ENCODE measurements around the gene PDIA3.
"Not testable (repeated sequence)": the region's sequence is repeated elsewhere in the genome, so short reads cannot be mapped to it uniquely, and the experiment has no call there.

Gene PDIA3

DNA sequence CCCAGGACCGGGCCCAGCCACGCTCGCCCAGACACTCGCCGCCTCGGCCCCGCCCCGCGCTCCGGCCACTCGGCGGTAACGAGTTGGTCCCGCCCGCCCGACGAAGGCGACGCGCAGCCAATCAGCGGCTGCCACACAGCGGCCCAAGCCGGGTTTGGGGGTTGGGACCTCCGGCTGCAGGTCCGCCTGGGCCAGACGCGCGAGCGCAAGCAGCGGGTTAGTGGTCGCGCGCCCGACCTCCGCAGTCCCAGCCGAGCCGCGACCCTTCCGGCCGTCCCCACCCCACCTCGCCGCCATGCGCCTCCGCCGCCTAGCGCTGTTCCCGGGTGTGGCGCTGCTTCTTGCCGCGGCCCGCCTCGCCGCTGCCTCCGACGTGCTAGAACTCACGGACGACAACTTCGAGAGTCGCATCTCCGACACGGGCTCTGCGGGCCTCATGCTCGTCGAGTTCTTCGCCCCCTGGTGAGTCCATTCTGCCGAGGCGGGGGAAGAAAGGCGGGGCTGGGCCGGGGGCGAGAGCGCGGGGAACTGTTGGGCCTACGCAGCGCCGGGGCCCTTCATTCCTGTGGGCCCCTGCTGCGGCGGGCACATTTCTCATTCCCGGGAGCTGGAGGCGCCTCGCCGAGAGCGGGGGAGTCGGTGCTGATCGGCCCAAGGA lies at the start of gene PDIA3:
Gene PDIA3, plus strand, starts transcription at position 194 of the 658 bp plus-strand sequence. Its CDS starts 102 bp downstream, at position 296.
- peak; percentile 91 for DNase-seq (ENCODE audit: low spot score)

DNA sequence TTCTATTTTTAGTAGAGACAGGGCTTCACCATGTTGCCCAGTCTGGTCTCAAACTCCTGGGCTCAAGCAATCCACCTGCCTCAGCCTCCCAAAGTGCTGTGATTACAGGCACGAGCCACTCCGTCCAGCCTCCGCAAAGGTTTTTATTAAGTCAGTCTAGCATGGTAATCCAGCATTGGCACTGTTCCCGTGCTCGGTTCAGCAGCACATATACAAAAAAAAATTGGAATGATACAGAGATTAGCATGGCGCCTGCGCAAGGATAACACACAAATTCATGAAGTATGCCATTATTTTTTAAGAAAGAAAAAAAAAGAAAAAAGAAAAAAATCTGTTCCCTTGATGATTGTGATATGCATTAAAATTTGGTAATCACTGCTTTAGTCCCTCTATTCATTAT lies 44.1 kb upstream of the PDIA3 start:
- no peak for DNase-seq (ENCODE audit: low spot score)

DNA sequence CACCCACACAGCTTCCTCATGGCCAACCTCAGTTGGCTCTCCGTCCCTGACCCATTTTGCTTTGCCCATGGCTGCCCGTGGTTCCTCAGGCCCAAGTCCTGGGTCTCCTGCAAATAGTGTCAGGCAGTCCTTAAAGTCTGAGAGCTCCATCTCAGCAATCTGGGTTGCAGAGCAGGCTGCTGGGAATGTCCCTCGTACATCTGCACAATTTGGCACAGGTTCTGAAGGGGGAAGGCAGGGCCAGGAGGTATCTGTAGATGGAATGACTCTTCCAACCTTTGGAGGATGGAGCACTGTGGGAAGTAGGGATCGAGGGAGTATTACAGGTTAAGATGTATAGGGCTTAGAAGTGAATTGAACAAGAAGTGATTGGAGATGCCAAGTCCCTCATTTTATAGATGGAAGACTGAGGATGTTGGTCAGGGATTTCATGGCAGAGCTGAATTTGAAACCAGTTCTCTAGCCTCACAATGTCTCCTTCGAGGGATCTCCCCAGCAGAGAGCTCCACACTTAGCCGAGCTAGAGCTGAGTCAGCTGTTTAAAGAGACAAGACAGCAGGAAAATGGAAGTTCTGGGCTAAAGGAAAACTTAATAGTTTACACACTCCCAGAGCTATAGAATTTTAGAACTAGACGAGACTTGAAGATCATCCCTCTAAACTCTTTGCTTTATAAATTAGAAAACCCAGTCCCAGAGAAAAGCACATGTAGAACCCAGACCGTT lies 43.4 kb upstream of the PDIA3 start:
- DNase-seq (ENCODE audit: low spot score): peak; percentile 3

DNA sequence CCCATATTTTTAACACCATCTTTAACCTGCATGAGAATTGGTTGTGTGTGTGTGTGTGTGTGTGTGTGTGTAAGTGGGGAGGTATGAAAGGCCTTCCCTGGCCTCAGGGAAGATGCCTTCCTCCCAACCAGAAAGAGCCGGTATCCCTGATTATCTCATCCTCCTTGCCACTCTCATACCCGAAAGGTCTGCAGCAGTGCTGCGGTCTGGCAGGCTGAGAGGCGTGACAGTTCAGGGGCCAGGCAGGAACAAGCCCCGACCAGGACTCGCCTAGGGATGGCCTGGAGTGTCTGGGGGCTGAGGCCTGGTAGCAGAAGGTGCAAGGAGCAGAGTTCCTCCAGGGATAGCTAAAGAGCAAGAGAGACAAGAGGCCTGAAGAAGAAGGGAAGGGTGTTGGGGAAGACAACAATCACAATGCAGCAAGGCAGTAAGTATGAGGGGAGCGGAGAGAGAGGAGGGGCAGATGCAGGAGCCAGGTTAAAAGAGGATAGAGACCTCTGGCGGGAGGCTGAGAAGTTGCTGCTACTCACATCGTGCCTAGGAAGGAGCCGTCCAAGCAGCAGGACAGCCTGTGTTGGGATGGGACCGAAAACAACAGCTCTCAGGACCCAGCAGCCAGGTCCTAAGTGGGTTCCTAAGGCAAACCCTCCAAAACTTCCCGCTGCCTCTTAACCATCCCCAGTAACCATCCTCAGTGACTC lies 35.7 kb upstream of the PDIA3 start:
- not testable (repeated sequence) for DNase-seq (ENCODE audit: low spot score)

DNA sequence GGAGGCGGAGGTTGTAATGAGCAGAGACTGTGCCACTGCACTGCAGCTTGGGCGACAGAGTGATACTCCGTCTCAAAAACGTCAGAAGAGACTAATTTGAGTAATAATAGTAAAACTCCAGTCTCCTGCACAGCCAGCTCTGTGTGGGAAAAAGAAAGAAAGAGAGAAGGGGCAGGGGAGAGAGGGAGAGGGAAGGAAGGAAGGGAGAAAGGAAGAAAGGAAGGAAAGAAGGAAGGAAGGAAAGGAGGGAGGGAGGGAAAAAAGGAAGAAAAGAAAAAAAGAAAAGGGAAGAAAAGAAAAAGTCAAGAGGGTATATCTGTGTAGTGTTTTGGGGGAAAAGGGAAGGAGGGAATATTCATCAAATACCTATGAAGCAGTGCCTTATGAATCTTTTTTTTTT lies 23.1 kb upstream of the PDIA3 start:
- no peak for DNase-seq (ENCODE audit: low spot score)

DNA sequence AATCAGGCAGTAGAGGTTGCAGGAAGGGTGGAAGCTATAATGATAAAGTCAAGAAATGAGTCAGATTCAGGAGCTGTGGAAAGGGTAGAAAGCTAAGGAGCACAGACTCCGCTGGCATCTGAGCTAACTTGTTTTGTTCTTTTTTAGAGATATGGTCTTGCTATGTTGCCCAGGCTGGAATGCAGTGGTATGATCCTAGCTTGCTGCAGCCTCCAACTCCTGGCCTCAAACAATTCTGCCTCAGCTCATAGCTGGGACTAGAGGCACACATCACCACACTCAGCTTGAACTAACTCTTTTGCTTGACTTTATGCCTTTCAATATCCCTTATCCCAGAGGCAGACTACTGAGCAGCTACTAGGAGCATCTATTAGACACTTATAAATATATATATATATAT lies 19.9 kb upstream of the PDIA3 start:
- not testable (repeated sequence) for DNase-seq (ENCODE audit: low spot score)

DNA sequence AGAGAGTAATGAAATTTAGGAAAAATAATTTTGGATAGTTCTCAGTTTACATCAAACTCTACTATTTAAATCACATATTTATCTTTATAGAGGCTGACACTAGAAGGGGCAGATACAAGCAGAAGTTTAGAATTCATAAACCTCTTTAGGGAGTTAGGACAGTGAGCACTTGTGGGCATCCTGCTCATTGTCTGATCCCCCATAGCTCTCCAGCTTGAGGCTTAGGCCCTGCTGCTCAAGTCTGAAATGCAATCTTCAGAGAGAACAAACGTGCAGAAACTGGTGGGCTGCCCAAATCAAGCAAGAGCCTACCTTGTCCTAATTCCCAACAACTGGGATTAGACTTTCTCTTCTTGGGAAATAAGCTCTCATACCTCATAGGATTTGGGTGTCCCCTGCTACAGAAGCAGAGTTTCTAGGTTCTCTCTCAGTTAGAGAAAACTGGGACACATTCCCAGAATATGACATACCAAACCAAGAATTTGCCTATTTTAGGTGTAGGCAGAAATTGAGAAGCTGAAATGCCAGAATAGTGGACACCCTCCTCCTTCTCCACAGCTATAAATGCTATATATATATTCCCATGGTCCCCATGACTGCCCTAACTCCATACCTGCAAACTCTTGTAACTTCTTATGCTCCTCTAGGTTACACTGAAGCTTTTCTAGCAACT lies 18.0 kb upstream of the PDIA3 start:
- DNase-seq (ENCODE audit: low spot score): not testable (repeated sequence)

DNA sequence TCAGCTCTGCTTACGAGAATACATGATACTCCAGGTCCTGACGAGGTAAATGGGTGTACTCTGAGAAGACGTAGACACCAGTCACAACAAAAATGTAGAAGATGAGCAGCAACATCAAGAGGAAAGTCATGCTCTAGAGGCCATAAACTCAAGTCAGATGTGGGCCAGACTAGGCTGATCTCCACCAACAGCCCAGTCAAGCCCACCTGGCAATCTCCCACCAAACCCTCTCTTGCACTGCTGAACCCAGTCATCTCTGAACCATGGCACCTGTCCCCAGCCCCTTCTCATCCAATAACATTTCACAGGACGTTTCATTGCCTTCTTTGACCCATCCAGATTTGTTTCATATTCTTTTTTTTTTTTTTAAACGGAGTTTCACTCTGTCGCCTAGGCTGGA lies 10.8 kb upstream of the PDIA3 start:
- DNase-seq (ENCODE audit: low spot score): no peak

DNA sequence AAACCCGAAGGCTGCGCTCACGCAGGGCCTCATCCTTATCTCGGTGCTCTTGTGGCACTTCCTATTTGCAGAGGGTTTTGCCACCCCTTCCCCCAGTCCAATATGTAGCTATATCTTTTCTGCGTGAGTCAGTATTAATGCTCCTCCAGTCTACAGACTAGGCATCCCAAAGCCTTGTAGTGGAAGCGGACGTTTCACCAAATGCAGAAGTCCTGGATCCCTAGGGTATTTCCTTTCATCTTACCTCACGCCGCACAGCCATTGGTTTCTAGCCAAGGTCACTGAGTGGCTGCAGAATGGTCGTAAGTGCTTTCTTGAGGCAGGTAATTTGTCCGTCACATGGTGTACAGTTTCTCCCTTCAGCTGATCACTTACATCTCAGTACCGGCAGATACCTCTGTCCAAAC lies 668 bp downstream of the PDIA3 start:
- DNase-seq (ENCODE audit: low spot score): not testable (repeated sequence)

DNA sequence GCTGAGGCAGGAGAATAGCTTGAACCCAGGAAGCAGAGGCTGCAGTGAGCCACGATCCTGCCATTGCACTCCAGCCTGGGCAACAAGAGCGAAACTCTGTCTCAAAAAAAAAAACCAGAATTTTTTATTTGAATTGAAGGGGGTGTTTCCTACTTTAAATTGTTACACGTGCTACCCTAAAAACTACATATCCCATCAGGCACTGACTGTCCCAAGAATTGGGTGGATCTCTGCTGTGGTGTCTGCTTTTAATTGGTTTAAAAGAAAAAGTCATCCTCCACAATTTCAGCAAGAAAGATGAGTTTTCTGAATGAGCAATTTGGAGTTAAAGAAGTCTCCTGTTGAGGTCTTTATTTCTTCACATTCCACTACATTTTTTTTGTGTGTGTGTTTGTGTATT lies 2.1 kb downstream of the PDIA3 start:
- DNase-seq (ENCODE audit: low spot score): no peak

DNA sequence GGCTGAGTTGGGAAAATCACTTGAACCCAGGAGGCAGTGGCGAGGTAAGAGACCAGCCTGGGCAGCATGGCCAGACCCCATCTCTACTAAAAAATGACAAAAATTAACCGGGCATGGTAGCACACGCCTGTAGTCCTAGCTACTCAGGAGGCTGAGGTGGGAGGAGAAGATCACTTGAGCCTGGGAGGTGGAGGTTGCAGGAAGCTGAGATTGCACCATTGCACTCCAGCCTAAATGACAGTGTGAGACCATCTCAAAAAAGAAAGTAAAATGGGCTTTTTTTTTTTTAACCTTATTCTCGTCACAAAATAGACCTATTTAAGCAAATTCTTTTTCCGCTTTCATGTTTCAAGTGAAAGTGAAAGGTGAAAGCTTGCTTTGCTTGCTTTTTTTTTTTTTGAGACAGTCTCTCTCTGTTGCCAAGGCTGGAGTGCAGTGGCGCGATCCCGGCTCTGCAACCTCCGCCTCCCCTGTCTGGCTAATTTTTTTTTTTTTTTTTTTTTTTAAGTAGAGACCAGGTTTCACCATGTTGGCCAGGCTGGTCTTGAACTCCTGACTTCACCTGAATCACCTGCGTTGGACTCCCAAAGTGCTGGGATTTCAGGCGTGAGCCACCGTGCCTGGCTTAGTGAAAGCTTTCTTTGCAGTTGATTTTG lies 3.6 kb downstream of the PDIA3 start:
- peak; percentile 37 for DNase-seq (ENCODE audit: low spot score)

DNA sequence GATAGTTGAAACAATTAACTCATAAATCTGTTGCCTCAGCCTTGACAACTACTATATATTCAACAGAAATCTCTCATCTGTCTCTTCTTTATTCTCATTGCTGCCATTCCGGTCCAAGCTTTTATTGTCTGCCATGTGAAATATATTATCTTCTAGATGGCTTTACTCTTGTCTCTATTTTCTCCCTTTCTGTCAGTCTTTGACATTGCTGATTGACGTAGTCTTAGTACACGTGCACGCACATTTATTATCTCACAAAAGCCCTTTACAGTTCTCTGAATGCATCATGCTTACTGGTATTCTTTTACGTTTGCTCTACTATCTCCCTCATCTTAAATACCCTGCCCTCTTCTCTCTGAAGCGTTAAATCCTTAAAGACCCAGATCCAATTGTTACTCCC lies 5.6 kb downstream of the PDIA3 start:
- no peak for DNase-seq (ENCODE audit: low spot score)

DNA sequence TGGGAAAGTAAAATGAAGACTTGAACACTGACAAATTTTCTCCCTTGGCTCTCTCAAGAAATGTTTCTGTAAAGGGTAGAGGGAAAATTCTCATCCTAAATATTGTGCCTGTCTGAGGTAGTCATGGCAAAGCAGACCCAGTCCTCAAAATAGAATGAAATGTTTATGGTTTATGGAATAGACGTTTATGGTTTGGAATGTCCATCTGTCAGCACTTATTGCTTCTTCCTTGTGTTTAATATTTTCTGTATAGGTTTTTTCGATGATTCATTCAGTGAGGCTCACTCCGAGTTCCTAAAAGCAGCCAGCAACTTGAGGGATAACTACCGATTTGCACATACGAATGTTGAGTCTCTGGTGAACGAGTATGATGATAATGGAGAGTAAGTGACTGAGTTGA lies 16.6 kb downstream of the PDIA3 start:
- DNase-seq (ENCODE audit: low spot score): no peak

DNA sequence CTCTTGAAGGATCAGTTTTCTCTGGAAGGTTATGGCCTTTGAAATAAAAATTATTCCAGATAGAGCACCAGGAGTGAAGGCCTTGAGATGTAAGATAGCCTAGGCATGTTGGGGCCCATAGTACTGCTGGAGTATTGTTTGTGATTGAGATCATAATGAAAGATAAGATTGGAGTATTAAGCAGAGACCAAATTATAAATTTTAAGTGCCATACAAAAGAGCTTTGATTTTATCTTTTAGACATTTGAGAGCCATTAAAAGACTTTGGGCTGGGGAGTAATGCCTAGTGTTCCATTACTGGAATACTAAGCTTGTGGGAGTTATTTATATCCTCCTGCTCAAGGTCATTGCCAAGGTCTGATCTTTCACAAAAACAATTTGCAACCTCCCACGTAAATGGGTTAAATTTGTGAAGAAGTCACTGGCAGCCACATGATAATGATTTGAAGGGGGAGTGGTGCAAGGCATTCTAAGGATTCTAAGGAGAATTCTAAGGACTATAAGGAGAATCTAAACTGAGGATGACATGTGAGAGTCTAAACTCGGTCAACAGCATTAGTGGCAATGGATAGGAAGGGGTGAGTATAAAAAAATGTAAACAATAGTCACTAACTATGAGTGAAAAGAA lies 17.7 kb downstream of the PDIA3 start:
- no peak for DNase-seq (ENCODE audit: low spot score)

DNA sequence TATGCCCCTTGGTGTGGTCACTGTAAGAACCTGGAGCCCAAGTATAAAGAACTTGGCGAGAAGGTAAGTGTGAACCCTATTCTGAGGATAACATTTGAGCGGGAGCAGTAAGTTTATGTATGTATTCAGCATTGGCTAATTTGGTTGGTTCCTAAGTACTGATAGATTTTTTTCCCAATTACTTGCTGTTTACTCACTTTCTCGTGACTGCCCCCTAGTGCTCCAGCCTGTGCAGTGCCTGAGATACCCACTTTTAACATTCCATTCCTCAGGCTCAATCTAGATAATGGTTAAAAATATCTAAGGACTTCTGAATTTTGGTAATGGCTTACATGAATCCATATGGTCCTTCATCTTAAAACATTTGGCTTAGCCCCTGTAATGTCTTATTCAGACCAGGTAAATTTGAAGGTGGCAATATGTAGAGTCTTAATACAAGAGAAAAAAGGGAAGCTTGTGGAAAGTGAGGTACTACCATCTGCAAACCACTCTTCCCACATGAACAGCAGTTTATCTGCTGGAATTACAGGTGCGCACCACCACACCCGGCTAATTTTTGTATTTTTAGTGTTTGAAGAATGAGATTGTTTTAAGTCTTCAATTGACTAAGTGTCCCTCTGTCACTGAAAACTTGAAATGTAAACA lies 23.5 kb downstream of the PDIA3 start:
- peak; percentile 54 for DNase-seq (ENCODE audit: low spot score)

DNA sequence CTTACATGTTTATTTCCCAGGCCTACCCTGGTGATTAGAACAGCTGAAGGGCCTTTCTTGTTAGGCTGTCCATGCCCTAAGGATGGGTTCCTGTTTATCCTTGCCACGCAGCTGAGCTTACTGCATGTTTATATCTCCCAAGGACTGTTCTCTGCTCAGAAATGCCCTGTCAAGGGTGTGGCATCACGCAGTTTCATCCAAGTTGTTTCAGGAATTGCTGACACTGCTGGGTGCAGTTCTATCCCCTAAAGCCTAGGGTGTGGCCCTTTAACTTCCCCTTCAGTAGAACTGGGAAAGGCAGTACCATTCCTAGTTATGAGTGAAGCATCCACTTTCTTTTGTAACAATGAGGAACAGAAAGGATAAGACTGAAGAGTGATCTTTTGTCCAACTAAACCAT lies 25.6 kb downstream of the PDIA3 start:
- DNase-seq (ENCODE audit: low spot score): no peak

DNA sequence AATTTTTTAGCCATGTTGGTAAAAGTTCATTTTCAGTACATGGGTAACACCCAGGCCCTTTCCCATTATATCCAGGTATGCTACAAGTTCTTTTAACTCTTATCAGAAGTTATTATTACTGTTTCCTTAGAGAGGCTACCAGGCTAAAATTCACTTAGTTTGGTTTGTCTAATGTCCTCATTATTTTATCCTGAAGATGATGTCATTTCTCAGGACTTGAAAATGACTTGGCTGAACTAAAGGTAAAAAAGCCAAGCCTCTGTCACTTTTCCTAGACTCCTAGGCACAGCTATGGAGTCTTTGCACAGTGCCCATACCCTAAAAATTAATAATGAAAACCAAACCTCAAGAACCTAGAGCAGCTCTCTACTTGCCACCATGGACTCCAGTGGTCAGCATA lies 26.4 kb downstream of the PDIA3 start:
- DNase-seq (ENCODE audit: low spot score): no peak

DNA sequence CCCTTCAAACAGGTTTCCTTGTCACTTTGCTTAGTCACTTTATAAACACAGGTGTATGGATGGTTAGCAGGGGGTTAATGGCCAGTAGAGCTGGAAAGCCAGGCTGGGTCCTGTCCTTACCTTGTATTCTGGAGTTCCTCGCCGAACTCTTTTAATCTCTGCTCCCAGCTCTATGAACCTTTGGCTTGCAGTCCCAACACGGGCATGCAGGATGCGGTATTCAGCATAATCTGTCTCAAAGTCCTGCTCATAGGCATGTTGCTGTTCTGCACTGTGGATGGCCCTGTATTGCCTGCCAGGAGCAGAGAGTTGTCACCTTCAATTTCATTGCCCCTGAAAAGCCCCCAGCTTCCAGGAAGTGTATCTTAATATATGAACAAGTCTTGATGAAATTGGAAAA lies 27.8 kb downstream of the PDIA3 start:
- DNase-seq (ENCODE audit: low spot score): no peak

DNA sequence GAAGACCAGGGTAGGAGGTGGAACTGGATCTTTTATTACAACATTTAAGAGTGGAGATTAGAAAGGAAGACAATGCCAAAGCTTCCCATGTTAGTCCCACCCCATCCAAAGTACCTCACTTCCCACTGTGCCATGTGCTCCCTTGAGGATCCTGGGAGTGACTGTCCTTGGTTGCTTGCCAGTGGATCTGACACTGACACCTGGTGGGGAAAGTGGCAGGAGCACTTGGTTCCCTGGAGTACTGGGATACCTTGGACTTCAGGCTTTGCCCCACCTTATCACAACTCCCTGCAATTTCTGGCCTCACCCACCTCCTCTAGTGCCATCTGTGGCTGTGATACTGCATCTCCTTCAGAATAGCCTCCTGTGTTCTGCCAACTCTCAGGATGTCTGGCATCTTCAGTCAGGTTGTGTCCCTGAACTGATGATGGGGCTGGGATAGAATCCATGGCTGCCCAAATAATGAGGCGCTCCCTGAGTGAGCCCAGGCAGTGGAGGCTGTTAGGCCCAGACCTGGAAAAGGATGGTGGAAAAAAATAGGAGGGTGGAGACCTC lies 29.2 kb downstream of the PDIA3 start:
- peak; percentile 30 for DNase-seq (ENCODE audit: low spot score)

DNA sequence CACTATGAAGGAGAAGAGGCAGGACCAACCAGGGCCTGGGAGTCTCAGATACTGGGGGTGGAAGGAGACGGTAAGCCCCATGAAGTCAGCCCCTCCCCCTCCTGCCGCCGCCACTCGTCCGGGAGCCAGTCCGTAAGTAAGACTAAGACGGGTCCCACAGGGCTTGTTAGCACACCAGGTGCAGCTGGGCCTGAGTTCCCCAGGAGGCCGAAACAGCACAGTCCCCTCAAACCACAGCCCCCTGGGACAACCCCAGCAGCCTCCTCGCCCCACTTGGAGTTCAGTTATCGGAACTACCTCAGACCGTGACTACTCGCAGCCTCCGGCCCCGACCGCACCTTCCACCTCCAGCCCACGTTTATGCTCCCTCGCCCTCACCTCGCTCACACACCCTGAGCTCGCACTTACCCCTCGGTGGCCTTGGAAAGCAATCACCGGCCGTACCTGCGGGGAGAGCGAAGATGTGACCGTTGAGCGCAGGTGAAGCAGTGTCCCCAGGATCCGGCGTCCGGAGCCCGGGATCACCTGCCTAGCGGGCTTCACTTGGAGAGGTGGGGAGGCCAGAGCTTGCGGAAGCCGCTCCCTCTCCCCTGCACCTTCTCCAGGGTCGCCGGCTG lies 30.0 kb downstream of the PDIA3 start:
- DNase-seq (ENCODE audit: low spot score): no peak

All from pons (tissue), 1 donor.